MM.1S (cell line): ENCODE measurements around the gene HERPUD2.

ENCODE experiments used
- DNase-seq: peaks from one replicate; pipeline ENCODE4 v3.0.0-alpha.2; 2015
- H2AFZ ChIP-seq: fragments of 300-600 bp; sonication (generic); 2 replicates; pipeline ENCODE4 v1.6.0; 2016; ENCODE audit warnings: antibody characterized with exemption, low read length
- H3F3A ChIP-seq: fragments of 300-600 bp; sonication (generic); 2 replicates; pipeline ENCODE4 v1.6.1; 2016; ENCODE audit warnings: mild to moderate bottlenecking, antibody characterized with exemption, low read length, moderate library complexity, mixed read lengths; ENCODE audit not compliant: insufficient read depth
- H3K27ac ChIP-seq: fragments of 300-600 bp; sonication (generic); 2 replicates; pipeline ENCODE4 v1.5.1; 2016; ENCODE audit warnings: mild to moderate bottlenecking, low read length
- H3K27me3 ChIP-seq: fragments of 300-600 bp; sonication (generic); replicated peaks from 2 replicates; pipeline ENCODE4 v1.6.0; 2016; ENCODE audit warnings: low read length; ENCODE audit not compliant: insufficient read depth
- H3K36me3 ChIP-seq: fragments of 300-600 bp; sonication (generic); replicated peaks from 2 replicates; pipeline ENCODE4 v1.6.1; 2016; ENCODE audit warnings: mild to moderate bottlenecking, low read length, mixed read lengths; ENCODE audit not compliant: insufficient read depth
- H3K4me1 ChIP-seq: fragments of 300-600 bp; sonication (generic); 2 replicates; pipeline ENCODE4 v1.6.1; 2016; ENCODE audit warnings: low read length, mixed read lengths
- H3K4me2 ChIP-seq: fragments of 300-600 bp; sonication (generic); 2 replicates; pipeline ENCODE4 v1.6.0; 2016; ENCODE audit warnings: low read depth, low read length
- H3K4me3 ChIP-seq: fragments of 300-600 bp; sonication (generic); 2 replicates; pipeline ENCODE4 v1.5.1; 2016; ENCODE audit warnings: low read length, mixed read lengths
- H3K79me2 ChIP-seq: fragments of 300-600 bp; sonication (generic); 2 replicates; pipeline ENCODE4 v1.6.1; 2016; ENCODE audit warnings: mixed run types, low read length, mixed read lengths
- H3K9ac ChIP-seq: fragments of 300-600 bp; sonication (generic); 2 replicates; pipeline ENCODE4 v1.6.1; 2016; ENCODE audit warnings: low read length, mixed read lengths
- H3K9me2 ChIP-seq: fragments of 300-600 bp; sonication (generic); replicated peaks from 2 replicates; pipeline ENCODE4 v1.6.1; 2016; ENCODE audit warnings: mild to moderate bottlenecking, low read length, mixed read lengths; ENCODE audit not compliant: insufficient read depth
- H3K9me3 ChIP-seq: fragments of 300-600 bp; sonication (generic); replicated peaks from 2 replicates; pipeline ENCODE4 v1.6.1; 2016; ENCODE audit warnings: mild to moderate bottlenecking, low read length, mixed read lengths; ENCODE audit not compliant: insufficient read depth
- H4K20me1 ChIP-seq: fragments of 300-600 bp; sonication (generic); 2 replicates; pipeline ENCODE4 v1.6.1; 2016; ENCODE audit warnings: mild to moderate bottlenecking, low read length, moderate library complexity, mixed read lengths; ENCODE audit not compliant: insufficient read depth
- EZH2 ChIP-seq: fragments of 300-600 bp; sonication (generic); optimal IDR thresholded peaks from 2 replicates; pipeline ENCODE3; 2017; ENCODE audit warnings: low read depth, mild to moderate bottlenecking, antibody characterized with exemption, low read length, mixed read lengths
- EZH2phosphoT487 ChIP-seq: fragments of 300-600 bp; sonication (generic); IDR thresholded peaks from 2 replicates; pipeline ENCODE4 v1.6.1; 2018; ENCODE audit warnings: antibody characterized with exemption, low read length
- TF ChIP-seq, protein P1 (sequence below): fragments of 300-600 bp; sonication (generic); IDR thresholded peaks from 2 replicates; pipeline ENCODE4 v1.5.1; 2016; ENCODE audit warnings: antibody characterized with exemption, low read length, mixed read lengths

Gene HERPUD2

DNA sequence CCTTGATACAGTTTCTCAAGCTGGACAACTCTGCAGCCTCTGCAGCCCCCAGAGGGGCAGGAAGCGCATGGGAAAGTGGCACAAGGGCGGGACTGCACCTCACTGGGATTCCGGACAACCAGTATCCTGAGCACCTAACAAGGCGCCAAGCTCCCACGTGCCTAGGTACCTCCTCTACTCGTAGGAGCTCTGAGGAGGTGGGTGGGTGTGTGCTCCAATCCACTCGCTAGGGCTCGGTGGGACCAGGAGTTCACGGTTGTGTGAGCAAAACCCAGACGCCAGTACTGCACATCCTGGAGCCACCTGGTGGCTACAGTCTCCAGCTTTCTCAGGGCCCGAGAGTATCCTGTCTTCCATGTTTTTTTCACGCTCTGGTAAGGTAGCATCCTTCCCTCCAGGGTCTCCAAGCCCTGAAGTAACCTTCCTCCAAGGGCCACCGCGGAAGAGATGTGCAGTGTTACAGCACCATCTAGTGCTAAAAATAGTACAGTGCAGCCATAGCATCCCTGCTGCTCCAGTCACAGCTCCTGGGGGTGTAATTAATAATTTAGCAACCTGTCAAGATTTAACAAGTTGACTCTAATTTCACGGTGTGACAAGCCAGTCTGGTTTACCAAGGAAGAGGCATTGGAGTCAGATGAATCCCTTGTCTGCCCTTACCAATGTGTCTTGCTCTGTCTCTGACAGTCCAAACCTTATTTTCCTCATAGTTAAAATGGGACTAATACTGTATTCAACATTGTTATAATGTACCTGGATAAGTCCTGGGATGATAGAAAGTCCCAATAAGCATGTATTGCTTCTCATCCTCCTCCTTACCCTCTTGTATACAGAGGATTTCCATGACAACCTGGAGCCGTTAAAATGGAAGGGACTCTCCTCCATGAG is 70.4 kb downstream of the HERPUD2 start:
- Histone ChIP-seq H3K4me1 (no peaks in the 10 kb centered on the region), H3K27me3 (no peaks in the 10 kb centered on the region), H2AFZ (no peak overlapping the region), H3K9me2 (no peaks in the 10 kb centered on the region), H3K4me3 (no peak overlapping the region), H3K4me2 (no peak overlapping the region), H3K9ac (no peak overlapping the region), H3K79me2 (no peaks in the 10 kb centered on the region), H3K36me3 (no peaks in the 10 kb centered on the region), H3K27ac (no peak overlapping the region), H3F3A (no peaks in the 10 kb centered on the region), H4K20me1 (no peaks in the 10 kb centered on the region), H3K9me3 (no peaks in the 10 kb centered on the region)
- TF ChIP-seq, protein P1, sequence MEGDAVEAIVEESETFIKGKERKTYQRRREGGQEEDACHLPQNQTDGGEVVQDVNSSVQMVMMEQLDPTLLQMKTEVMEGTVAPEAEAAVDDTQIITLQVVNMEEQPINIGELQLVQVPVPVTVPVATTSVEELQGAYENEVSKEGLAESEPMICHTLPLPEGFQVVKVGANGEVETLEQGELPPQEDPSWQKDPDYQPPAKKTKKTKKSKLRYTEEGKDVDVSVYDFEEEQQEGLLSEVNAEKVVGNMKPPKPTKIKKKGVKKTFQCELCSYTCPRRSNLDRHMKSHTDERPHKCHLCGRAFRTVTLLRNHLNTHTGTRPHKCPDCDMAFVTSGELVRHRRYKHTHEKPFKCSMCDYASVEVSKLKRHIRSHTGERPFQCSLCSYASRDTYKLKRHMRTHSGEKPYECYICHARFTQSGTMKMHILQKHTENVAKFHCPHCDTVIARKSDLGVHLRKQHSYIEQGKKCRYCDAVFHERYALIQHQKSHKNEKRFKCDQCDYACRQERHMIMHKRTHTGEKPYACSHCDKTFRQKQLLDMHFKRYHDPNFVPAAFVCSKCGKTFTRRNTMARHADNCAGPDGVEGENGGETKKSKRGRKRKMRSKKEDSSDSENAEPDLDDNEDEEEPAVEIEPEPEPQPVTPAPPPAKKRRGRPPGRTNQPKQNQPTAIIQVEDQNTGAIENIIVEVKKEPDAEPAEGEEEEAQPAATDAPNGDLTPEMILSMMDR = peak; percentile 87
- no peak for TF ChIP-seq EZH2
- peak; percentile 35 for DNase-seq

DNA sequence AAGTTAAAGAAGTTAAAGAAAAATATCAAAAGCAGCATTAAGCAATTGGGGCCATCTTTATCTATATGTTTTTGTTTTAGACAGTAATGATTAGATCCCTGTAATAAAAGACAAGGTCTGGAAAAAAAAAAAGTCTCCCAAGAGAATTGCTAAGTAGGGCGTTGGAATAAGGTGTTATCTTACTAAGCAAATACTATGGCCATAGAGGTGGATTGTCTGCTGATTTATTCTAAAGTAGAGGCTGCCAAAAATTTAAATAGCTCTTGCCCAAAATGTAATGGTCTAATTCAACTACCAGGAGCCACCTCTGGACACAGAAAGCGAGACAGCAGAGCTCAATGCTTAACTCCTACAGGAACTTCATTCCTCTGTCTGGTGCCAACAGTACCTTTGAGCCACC is 71.6 kb downstream of the HERPUD2 start:
- Histone ChIP-seq H3K27me3 (no peaks in the 10 kb centered on the region), H2AFZ (no peak overlapping the region), H3K27ac (no peak overlapping the region), H3K4me2 (no peak overlapping the region), H3K36me3 (no peaks in the 10 kb centered on the region), H3F3A (no peaks in the 10 kb centered on the region), H3K4me1 (no peaks in the 10 kb centered on the region), H3K4me3 (no peak overlapping the region), H3K9me3 (no peaks in the 10 kb centered on the region), H4K20me1 (no peaks in the 10 kb centered on the region), H3K79me2 (no peaks in the 10 kb centered on the region), H3K9ac (no peak overlapping the region), H3K9me2 (no peaks in the 10 kb centered on the region)
- no peak for DNase-seq
- TF ChIP-seq EZH2phosphoT487 (no peak), EZH2 (no peak)
- TF ChIP-seq, protein P1 = no peak

DNA sequence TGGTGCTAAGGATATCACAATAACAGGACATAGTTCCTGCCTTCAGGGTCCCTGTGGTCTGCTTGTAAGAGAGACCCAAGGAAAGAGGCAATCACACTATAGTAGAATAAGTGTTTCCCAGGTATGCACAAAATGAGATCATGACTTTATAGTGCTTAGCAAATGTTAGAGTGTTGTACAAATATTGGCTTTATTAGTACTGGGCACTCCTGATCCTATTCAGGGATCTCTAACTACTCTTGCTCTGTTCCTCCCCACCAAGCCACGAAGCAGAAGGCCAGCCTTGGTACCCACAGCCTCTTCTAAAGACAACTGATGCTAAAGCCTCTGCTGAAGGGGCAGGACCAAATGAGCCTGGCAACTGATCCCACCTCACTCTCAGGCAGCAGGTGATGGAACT is 75.1 kb downstream of the HERPUD2 start:
- DNase-seq = no peak
- no peaks in the 10 kb centered on the region for H3K79me2 ChIP-seq
- H4K20me1 ChIP-seq = no peaks in the 10 kb centered on the region
- no peaks in the 10 kb centered on the region for H3K4me1 ChIP-seq
- no peaks in the 10 kb centered on the region for H3K9me2 ChIP-seq
- no peak overlapping the region for H3K9ac ChIP-seq
- TF ChIP-seq EZH2 (no peak), EZH2phosphoT487 (no peak)
- TF ChIP-seq, protein P1 = no peak
- no peak overlapping the region for H2AFZ ChIP-seq
- no peak overlapping the region for H3K4me3 ChIP-seq
- no peak overlapping the region for H3K4me2 ChIP-seq
- no peaks in the 10 kb centered on the region for H3K27me3 ChIP-seq
- no peaks in the 10 kb centered on the region for H3K9me3 ChIP-seq
- no peaks in the 10 kb centered on the region for H3F3A ChIP-seq
- no peaks in the 10 kb centered on the region for H3K36me3 ChIP-seq
- H3K27ac ChIP-seq = no peak overlapping the region
